Thyroid gland (tissue), 4 donors: ENCODE results near the gene AQP4.

ENCODE experiments used
- POLR2A ChIP-seq, 2 donors: fragments of 450-650 bp; IDR thresholded peaks; one replicate each; pipeline ENCODE4 v1.6.1; 2017; ENCODE audit warnings: antibody characterized with exemption in 2 of 2, mild to moderate bottlenecking in 2 of 2, moderate library complexity in 1 of 2
- TF ChIP-seq, protein P1 (sequence below), 6 experiments: fragments of 200-600 bp in 3 of 6; fragments of 450-650 bp in 3 of 6; sonication (generic) in 3 of 6; IDR thresholded peaks; one replicate each; pipeline ENCODE4 v1.5.1; 2016 to 2019; ENCODE audit warnings: antibody characterized with exemption in 6 of 6, mild to moderate bottlenecking in 2 of 6, inconsistent platforms in 1 of 6, moderate library complexity in 1 of 6

GRCh38 chr18:26803643-26804042 lies 61.9 kb downstream of the AQP4 start:
- TF ChIP-seq, protein P1, sequence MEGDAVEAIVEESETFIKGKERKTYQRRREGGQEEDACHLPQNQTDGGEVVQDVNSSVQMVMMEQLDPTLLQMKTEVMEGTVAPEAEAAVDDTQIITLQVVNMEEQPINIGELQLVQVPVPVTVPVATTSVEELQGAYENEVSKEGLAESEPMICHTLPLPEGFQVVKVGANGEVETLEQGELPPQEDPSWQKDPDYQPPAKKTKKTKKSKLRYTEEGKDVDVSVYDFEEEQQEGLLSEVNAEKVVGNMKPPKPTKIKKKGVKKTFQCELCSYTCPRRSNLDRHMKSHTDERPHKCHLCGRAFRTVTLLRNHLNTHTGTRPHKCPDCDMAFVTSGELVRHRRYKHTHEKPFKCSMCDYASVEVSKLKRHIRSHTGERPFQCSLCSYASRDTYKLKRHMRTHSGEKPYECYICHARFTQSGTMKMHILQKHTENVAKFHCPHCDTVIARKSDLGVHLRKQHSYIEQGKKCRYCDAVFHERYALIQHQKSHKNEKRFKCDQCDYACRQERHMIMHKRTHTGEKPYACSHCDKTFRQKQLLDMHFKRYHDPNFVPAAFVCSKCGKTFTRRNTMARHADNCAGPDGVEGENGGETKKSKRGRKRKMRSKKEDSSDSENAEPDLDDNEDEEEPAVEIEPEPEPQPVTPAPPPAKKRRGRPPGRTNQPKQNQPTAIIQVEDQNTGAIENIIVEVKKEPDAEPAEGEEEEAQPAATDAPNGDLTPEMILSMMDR (IDR thresholded peaks at IDR 0.05) = peak in 1 of 6 experiments; percentile 10
- no peak for TF ChIP-seq POLR2A (IDR thresholded peaks at IDR 0.05)
